HG03521 (cell line): ENCODE measurements around the gene TGFBR3.
"Not testable (repeated sequence)": the region's sequence is repeated elsewhere in the genome, so short reads cannot be mapped to it uniquely, and the experiment has no call there.

Experiments
- ATAC-seq: cut with Tn5 transposase; IDR thresholded peaks from one replicate; pipeline ENCODE4 v1.9.1; 2021; ENCODE audit warnings: mild to moderate bottlenecking, moderate library complexity; ENCODE audit not compliant: unreplicated experiment

The TGFBR3 gene

GRCh38 chr1:91851130-91852010 lies 34.6 kb downstream of the TGFBR3 start:
- ATAC-seq: no peak

DNA sequence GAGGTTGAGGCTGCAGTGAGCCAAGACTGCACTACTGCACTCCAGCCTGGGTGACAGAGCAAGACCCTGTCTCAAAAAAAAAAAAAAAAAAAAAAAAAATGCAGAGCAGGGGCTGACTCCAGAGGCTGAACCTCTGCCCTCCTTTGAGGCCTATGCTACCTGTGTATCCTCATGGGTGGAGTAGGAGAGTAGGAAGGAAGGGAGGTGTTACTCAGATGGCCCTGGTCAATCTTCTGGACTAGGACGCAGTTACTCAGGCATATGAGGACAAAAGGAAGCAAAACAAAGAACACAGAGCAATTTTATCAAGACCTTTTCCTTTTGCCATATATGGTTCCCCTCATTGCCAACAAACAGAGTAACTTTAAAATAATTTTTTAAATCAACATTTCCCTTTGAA lies 35.2 kb downstream of the TGFBR3 start:
- no peak for ATAC-seq

DNA sequence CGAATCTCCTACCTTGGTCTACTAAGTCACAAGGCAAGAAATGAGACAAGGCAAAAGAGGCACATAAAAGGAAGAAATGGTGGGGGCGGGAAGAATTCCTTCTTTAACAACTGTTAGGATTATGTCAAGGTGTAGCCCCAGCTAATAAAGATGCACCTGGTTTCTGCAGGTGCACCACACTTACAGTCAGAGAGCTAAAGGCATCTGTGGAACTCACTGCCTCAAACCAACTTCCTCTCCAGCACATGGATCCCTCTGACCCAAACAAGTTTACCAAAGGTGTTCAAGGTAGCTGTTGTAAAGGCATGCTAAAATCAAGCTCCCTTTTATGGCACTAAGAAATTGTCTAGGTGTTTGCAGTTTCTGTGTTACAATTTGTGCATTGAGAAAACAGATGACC lies 38.1 kb downstream of the TGFBR3 start:
- ATAC-seq: no peak

DNA sequence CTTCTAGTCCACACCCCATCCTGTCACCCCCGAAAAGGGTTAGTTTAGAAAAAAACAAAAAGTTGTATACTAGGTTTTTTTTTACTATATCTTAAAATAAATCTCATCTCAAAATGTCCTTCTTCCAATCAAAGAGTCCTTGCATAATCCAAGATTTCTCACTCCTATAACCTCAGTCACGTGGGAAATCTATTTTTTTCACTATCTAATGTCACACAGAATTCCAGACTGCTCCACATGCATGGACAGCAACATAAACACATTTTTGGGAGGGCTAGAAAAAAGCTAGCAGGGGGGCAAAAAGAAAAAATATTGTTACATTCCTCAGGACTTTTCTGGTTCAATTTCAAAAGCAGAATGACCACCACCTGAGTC lies 39.3 kb downstream of the TGFBR3 start:
- ATAC-seq: no peak

DNA sequence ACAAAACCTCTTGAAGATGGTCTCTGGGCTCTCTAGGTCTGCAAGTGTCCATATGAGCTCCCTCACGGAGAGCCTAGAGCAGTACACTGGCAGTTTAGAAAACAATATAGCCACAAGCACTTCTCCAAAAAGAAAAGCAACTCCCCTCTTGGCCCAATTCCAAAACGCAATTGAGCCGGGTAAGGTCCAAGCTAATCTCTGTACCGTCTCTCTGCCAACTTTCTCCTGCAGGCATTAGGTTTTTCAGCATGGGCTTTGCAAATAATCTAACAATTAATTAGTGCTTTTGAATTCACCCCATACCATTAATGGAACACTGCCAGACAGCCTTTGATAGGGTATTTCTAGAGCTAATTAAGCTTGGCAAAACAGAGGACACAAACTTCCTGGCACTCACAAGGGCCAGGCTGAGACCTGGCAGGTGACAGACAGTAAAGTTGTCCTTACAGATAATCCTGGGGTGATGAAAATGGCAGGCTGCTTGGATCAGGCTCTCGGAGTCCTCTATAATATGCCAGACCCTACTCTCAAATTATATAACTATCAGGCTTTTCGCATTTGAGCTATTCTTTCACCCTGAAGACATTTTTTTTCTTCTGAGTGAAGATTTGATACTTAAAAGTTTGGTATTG lies 39.8 kb downstream of the TGFBR3 start:
- ATAC-seq: no peak

DNA sequence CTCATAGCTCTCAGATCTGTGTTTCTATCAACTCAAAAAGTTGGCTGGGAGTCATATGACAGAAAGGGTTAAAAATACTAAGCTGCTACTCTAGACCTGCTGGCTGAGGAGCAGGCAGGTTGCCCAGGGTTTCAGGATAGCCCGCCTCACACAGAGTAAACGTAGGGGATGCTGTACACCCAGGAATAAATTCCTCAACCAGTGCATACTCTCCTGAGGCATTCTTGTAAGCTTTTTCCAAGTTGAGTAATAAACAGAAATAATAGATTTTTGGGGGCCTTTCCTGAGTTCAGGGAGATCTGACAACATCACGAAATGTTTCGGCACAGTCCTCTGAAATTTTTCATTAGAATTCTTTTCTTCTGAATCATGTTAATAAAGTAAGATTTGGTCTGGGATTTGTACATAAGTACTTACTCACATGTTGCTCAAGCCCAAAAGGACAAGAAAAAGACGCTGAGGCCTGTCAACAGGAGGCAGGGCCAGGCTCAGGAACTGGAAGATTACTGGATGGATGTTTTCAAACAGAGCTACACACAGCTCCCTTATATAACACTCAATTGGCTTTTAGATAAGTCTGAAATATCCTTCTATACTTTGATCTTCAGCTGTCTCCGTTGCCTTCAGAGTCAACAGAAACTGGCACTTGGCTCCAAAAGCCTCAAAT lies 41.0 kb downstream of the TGFBR3 start:
- ATAC-seq: no peak

GRCh38 chr1:91843843-91844242 lies 42.1 kb downstream of the TGFBR3 start:
- ATAC-seq: no peak

GRCh38 chr1:91842563-91842962 lies 43.4 kb downstream of the TGFBR3 start:
- no peak for ATAC-seq

- ATAC-seq: no peak
These were observed 43.9 kb downstream of the TGFBR3 start for GRCh38 chr1:91842056-91842455.

DNA sequence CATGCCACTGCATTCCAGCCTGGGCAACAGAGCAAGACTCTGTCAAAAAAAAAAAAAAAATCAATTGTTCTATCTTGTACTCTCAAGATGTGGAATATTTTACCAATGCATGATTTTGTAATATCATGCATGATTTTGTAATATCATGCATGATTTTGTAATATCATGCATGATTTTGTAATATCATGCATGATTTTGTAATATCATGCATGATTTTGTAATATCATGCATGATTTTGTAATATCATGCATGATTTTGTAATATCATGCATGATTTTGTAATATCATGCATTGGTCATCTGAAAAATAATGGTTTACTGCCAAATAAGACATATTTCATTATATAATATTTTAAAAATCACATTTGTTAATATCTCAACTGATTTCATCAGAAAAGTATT lies 45.7 kb downstream of the TGFBR3 start:
- ATAC-seq: not testable (repeated sequence)

GRCh38 chr1:91836331-91837040 lies 49.5 kb downstream of the TGFBR3 start:
- no peak for ATAC-seq

- no peak for ATAC-seq
These were observed 50.8 kb downstream of the TGFBR3 start for GRCh38 chr1:91835087-91835521.

- ATAC-seq: not testable (repeated sequence)
These were observed 51.4 kb downstream of the TGFBR3 start for GRCh38 chr1:91834549-91834948.

GRCh38 chr1:91833946-91834345 lies 52.0 kb downstream of the TGFBR3 start:
- no peak for ATAC-seq

- ATAC-seq: no peak
These were observed 54.6 kb downstream of the TGFBR3 start for GRCh38 chr1:91831132-91831930.

GRCh38 chr1:91830242-91831131 lies 55.5 kb downstream of the TGFBR3 start:
- ATAC-seq: no peak

DNA sequence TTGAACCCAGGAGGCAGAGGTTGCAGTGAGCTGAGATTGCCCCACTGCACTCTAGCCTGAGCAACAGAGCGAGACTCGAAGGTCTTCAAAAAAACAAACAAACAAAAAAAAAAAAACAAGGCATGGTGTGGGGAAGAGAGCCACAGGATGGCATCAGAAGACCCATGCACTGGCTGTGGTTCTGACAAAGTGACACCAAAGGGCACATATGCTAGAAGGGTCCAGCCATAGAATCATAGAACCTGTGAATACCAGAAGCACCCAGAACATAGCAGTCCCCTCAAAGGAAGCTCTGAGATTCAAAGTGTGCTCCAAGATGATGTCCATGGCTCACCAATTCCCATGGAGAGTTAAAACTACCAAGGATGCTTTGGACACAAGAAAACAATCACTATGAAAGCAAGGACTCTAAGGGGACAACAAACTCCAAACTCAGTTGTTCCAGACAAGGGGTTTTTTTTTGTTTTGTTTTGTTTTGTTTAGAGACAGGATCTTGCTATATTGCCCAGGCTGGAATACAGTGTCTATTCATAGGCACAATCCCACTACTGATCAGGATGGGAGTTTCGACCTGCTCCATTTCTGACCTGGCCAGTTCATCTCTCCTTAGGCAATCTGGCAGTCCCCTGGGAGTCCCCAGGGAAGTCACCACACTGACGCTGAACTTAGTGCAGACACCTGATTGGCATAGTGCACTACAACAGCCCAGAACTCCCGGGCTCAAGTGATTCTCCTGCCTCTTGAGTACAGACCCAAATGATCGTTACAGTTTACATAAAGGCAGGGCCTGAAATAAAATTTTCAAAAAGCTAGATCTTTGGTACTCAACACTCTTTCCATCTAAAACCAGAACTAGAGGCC lies 56.4 kb downstream of the TGFBR3 start:
- ATAC-seq: no peak

GRCh38 chr1:91828583-91829281 lies 57.2 kb downstream of the TGFBR3 start:
- ATAC-seq: no peak
